Femur (tissue), 1 donor: Measurements from ENCODE around the gene DGUOK.

Experiments
- DNase-seq: peaks from one replicate; pipeline ENCODE4 v3.0.0-alpha.2; 2017

DGUOK gene

GRCh38 chr2:74001781-74002504 lies 75.3 kb downstream of the DGUOK start:
- DNase-seq, result no peak

- DNase-seq, result peak; percentile 90
These were observed 76.1 kb downstream of the DGUOK start for GRCh38 chr2:74002505-74003421.

GRCh38 chr2:74003494-74004211 lies 77.0 kb downstream of the DGUOK start:
- no peak for DNase-seq

- DNase-seq, result no peak
These were observed 77.8 kb downstream of the DGUOK start for GRCh38 chr2:74004212-74005182.

GRCh38 chr2:74005786-74006185 lies 79.1 kb downstream of the DGUOK start:
- DNase-seq, result no peak

DNA sequence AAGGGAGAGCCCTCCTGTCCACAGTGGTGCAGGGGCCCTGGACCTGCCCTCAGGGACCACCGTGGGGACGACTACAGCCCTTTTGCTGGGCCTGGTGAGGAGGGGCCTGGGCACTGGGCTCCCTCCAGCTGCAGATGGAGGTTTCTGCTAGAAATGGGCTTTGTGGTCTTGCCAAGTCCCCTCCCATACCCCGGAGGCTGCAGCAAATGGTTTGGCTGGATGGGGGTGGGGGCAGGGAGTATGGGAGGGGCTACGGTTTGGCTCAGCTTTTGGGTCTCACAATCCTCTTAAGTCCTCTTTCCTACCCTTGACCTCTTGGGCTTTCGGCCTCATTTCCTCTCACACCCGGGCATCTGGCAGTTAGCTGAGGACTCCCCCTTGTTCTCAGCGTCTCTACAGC lies 79.8 kb downstream of the DGUOK start:
- peak; percentile 73 for DNase-seq

DNA sequence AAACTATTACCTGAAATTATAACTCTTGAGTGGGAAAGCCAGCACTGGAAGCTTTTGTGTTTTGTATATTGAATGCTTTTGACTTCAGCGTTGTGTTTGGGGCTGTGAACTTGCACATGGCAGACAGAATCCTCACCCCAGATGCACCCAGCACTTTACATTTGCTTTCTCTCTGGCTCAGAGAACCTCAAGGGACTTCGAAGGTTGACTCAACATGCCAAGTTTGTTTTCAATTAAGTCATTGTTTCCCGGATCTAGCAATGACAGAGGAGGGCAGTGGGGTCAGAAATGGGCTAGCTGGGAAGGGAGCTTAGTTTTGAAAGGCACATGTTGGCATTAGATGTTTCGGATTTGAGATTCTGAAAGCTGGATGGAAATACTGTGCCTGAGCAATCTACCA lies 80.4 kb downstream of the DGUOK start:
- DNase-seq, result no peak

DNA sequence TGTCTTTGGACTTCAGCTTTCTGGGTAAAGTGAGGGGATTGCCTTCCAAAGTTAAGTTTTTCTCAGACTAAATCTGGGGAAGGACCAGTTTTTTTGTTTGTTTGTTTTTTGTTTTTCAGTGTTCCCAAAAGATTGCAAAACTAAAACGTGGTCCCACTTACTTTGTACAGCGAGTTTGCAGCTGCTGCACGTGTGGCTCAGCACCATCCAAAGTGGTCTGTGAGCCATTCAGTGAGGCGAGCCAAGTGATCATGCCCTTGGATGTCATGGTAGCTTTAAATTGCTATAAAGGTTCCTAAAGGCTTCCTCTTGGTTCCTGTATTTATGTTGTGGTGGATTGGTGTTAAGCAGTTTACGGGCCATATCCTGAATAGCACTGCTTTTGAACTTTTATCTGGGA lies 81.0 kb downstream of the DGUOK start:
- DNase-seq, result no peak
